Fibroblast of skin of back (primary cell): ENCODE measurements around the gene NTSR1.

Experiments
- DNase-seq: peaks from one replicate; pipeline ENCODE4 v3.0.0-alpha.2; 2013

The NTSR1 gene

GRCh38 chr20:62726716-62727583 is 18.3 kb downstream of the NTSR1 start:
- DNase-seq: no peak

- DNase-seq: no peak
Measured at GRCh38 chr20:62727584-62728027, 19.0 kb downstream of the NTSR1 start.

- no peak for DNase-seq
Measured at GRCh38 chr20:62728028-62728780, 19.6 kb downstream of the NTSR1 start.

GRCh38 chr20:62728781-62729300 is 20.2 kb downstream of the NTSR1 start:
- no peak for DNase-seq

- no peak for DNase-seq
Measured at GRCh38 chr20:62730481-62730880, 21.8 kb downstream of the NTSR1 start.

- no peak for DNase-seq
Measured at GRCh38 chr20:62732031-62732760, 23.6 kb downstream of the NTSR1 start.

GRCh38 chr20:62732842-62733525 is 24.3 kb downstream of the NTSR1 start:
- DNase-seq: no peak

GRCh38 chr20:62733526-62733842 is 24.8 kb downstream of the NTSR1 start:
- no peak for DNase-seq

- DNase-seq: no peak
Measured at GRCh38 chr20:62733891-62734290, 25.3 kb downstream of the NTSR1 start.

- no peak for DNase-seq
Measured at GRCh38 chr20:62734326-62734725, 25.7 kb downstream of the NTSR1 start.

- no peak for DNase-seq
Measured at GRCh38 chr20:62734881-62735280, 26.2 kb downstream of the NTSR1 start.

GRCh38 chr20:62735331-62735821 is 26.7 kb downstream of the NTSR1 start:
- DNase-seq: no peak

- no peak for DNase-seq
Measured at GRCh38 chr20:62736026-62736406, 27.4 kb downstream of the NTSR1 start.

GRCh38 chr20:62736407-62737071 is 27.9 kb downstream of the NTSR1 start:
- DNase-seq: no peak

- no peak for DNase-seq
Measured at GRCh38 chr20:62737271-62737811, 28.7 kb downstream of the NTSR1 start.

GRCh38 chr20:62738025-62738881 is 29.6 kb downstream of the NTSR1 start:
- DNase-seq: no peak

GRCh38 chr20:62739067-62739466 is 30.4 kb downstream of the NTSR1 start:
- DNase-seq: no peak

- DNase-seq: peak; percentile 22
Measured at GRCh38 chr20:62739581-62740285, 31.1 kb downstream of the NTSR1 start.

GRCh38 chr20:62740286-62741141 is 31.9 kb downstream of the NTSR1 start:
- peak; percentile 92 for DNase-seq
